GM19397 (cell line): ENCODE measurements around the gene PTPRB.
A peak's percentile ranks its signal among the peaks of the same experiment; 100 is the strongest.
"Not testable (repeated sequence)": the region's sequence is repeated elsewhere in the genome, so short reads cannot be mapped to it uniquely, and the experiment has no call there.

ENCODE experiments used
- ATAC-seq: cut with Tn5 transposase; IDR thresholded peaks from one replicate; pipeline ENCODE4 v1.9.1; 2021; ENCODE audit warnings: mild to moderate bottlenecking, moderate library complexity; ENCODE audit not compliant: unreplicated experiment

Gene PTPRB

GRCh38 chr12:70549340-70550179 lies 87.7 kb downstream of the PTPRB start:
- ATAC-seq = no peak

GRCh38 chr12:70543444-70543843 lies 93.8 kb downstream of the PTPRB start:
- no peak for ATAC-seq

GRCh38 chr12:70540996-70541395 lies 96.2 kb downstream of the PTPRB start:
- ATAC-seq = no peak

GRCh38 chr12:70536650-70537049 lies 100.6 kb downstream of the PTPRB start:
- no peak for ATAC-seq

GRCh38 chr12:70535896-70536374 lies 101.3 kb downstream of the PTPRB start:
- no peak for ATAC-seq

GRCh38 chr12:70534466-70534865 lies 102.8 kb downstream of the PTPRB start:
- no peak for ATAC-seq

GRCh38 chr12:70529647-70530046 lies 107.6 kb downstream of the PTPRB start:
- ATAC-seq = no peak

- ATAC-seq = no peak
These were observed 116.4 kb downstream of the PTPRB start for GRCh38 chr12:70520847-70521246.

- ATAC-seq = no peak
These were observed 123.8 kb downstream of the PTPRB start for GRCh38 chr12:70513426-70513825.

- no peak for ATAC-seq
These were observed 129.1 kb downstream of the PTPRB start for GRCh38 chr12:70508178-70508577.

GRCh38 chr12:70507442-70507841 lies 129.8 kb downstream of the PTPRB start:
- no peak for ATAC-seq

- ATAC-seq = no peak
These were observed 139.7 kb downstream of the PTPRB start for GRCh38 chr12:70497508-70497907.

- not testable (repeated sequence) for ATAC-seq
These were observed 144.3 kb downstream of the PTPRB start for GRCh38 chr12:70492904-70493303.

- ATAC-seq = not testable (repeated sequence)
These were observed 146.3 kb downstream of the PTPRB start for GRCh38 chr12:70490928-70491327.

- ATAC-seq = peak; percentile 73
These were observed 149.8 kb downstream of the PTPRB start for GRCh38 chr12:70487440-70487839.

- ATAC-seq = no peak
These were observed 150.6 kb downstream of the PTPRB start for GRCh38 chr12:70486588-70486987.

- no peak for ATAC-seq
These were observed 151.5 kb downstream of the PTPRB start for GRCh38 chr12:70485704-70486103.

- ATAC-seq = no peak
These were observed 152.8 kb downstream of the PTPRB start for GRCh38 chr12:70484464-70484863.

- no peak for ATAC-seq
These were observed 154.5 kb downstream of the PTPRB start for GRCh38 chr12:70482764-70483163.

- no peak for ATAC-seq
These were observed 167.9 kb downstream of the PTPRB start for GRCh38 chr12:70469221-70469820.

- no peak for ATAC-seq
These were observed 168.5 kb downstream of the PTPRB start for GRCh38 chr12:70468741-70469140.
